Measurements from ENCODE around the gene MTCL1.

Gene MTCL1

DNA sequence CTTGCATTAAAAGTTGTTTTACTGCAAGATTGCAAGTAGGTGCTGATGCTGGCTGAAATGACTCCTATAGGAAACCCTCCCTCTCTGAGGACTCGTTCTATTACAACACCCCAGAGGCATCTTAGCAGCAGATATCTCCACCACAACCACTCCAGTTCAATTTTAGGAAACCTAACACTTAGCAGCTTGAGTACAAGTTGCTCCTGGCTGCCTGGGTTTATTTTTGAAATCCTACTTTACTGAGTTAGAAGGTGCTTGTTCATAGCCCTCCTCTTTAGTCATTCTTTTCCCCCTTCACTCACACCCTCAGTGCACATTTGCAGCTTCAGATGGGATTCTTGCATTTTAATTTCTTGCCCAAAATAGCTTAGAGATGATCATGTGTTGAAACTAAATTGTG lies 111.5 kb downstream of the MTCL1 start:
- DNase-seq = no peak

- DNase-seq = no peak
These were observed 113.6 kb downstream of the MTCL1 start for GRCh38 chr18:8818982-8819381.

- DNase-seq = no peak
These were observed 115.2 kb downstream of the MTCL1 start for GRCh38 chr18:8820396-8821082.

GRCh38 chr18:8821083-8821465 lies 115.7 kb downstream of the MTCL1 start:
- DNase-seq = no peak

DNA sequence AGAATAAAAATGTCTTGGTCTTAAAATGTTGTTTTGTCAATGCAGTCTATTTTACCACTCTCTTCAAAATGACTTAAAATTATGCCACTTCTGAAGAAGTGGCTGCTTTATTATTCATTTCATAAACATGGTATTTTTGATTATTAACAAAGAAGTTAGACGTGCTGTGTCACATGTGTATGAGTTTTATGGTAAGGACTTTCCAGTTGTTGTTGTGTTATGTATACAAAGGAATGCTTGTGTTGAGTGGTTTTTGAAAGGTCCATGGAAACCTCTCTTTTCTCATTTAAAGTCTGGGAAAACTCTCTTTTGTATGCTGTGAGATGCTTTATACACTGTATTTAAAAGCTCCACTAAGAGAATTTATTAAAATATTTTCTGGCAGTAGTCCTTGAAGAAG lies 116.2 kb downstream of the MTCL1 start:
- DNase-seq = no peak

- no peak for DNase-seq
These were observed 117.3 kb downstream of the MTCL1 start for GRCh38 chr18:8822643-8823042.

- no peak for DNase-seq
These were observed 118.2 kb downstream of the MTCL1 start for GRCh38 chr18:8823530-8823929.

GRCh38 chr18:8824846-8825245 lies 119.5 kb downstream of the MTCL1 start:
- no peak for DNase-seq

DNA sequence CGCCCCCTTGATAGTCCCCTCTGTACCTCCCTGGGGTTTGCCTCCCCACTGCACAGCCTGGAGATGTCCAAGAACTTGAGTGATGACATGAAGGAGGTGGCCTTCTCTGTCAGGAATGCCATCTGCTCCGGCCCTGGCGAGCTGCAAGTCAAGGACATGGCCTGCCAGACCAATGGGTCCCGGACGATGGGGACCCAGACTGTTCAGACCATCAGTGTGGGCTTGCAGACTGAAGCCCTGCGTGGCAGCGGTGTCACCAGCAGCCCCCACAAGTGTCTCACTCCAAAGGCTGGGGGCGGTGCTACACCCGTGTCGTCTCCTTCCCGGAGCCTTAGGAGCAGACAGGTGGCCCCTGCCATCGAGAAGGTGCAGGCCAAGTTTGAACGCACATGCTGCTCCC lies 119.9 kb downstream of the MTCL1 start:
- no peak for DNase-seq

DNA sequence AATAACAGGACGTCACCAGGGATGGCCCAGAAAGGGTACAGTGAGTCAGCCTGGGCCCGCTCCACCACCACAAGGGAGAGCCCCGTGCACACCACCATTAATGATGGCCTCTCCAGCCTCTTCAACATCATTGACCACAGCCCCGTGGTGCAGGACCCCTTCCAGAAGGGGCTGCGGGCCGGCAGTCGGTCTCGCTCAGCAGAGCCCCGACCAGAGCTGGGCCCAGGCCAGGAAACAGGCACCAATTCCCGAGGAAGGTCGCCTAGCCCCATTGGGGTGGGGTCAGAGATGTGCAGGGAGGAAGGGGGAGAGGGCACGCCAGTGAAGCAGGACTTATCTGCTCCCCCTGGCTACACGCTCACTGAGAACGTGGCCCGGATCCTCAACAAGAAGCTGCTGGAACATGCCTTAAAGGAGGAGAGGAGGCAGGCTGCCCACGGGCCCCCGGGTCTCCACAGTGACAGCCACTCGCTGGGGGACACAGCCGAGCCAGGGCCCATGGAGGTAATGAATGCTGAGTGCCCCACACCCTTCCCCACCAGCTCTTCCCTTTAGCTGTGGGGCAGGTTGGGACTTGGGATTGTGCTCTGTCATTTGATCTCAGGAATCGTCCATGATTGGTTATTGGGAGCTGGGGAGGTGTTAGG lies 120.5 kb downstream of the MTCL1 start:
- DNase-seq = no peak

DNA sequence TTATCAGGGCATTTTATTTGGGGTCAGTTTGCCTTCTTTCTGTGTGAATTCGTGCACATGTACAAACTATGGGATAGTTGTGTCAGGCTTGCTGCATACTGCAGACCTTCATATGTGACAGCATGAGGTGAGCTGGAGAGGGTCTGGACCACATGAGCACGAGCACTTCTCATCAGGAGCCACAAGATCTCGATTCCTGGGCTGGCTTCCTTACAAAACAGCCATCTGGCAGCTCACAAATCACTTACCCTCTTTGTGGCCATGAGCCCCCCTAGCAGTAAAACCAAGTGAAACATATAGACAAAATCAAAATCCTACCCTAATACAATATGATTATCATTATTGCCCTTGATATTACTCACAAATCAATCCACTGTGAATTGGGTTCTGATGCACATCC lies 121.2 kb downstream of the MTCL1 start:
- DNase-seq = no peak

GRCh38 chr18:8826971-8827370 lies 121.6 kb downstream of the MTCL1 start:
- no peak for DNase-seq

GRCh38 chr18:8828300-8828699 lies 122.9 kb downstream of the MTCL1 start:
- no peak for DNase-seq

DNA sequence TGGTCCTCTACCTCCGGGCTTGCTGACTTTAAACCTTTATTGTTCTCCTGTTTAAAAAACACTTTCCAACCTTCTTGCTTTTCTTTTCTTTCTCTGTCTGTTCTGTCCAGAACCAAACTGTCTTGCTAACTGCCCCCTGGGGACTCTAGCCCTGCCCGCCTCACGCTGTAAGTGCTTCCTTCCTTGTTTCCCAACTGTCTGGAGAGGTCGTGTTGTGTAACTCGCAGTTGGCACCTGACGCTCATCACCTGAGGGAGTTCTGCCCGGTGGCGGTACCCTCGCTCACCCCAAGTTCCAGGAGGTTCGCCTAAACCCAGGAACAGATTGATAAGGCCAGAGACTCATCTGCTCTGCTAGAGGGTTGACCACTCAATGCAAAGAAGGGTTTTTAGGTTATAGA lies 123.4 kb downstream of the MTCL1 start:
- DNase-seq = no peak

- no peak for DNase-seq
These were observed 125.0 kb downstream of the MTCL1 start for GRCh38 chr18:8830067-8831060.

GRCh38 chr18:8831112-8831511 lies 125.8 kb downstream of the MTCL1 start:
- no peak for DNase-seq

DNA sequence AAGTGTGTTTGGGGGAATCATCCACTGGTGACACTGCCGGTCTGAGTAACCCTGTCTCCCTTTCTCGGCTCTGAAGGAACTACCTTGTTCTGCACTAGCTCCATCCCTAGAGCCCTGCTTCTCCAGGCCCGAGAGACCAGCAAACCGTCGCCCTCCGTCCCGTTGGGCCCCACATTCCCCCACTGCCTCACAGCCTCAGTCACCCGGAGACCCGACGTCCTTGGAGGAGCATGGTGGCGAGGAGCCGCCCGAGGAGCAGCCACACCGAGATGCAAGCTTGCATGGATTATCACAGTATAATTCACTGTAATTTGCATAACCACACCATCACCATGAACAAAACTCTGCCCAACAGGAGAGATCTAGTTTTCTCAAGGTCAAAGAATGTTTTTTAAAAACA lies 126.2 kb downstream of the MTCL1 start:
- no peak for DNase-seq

DNA sequence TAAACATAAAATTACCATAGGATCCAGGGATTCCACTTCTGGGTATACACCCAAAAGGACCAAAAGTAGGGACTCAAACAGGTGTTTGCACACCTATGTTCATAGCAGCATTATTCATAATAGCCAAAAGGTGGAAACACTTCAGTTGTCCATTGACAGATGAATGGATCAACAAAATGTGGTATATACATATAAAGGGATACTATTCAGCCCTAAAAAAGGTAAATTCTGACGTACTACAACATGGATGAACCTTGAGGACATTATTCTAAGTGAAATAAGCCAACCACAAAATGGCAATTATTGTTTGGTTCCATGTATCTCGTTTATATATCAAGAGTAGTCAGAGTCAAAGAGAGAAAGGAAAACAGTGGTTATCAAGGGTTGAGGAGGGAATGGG lies 128.1 kb downstream of the MTCL1 start:
- DNase-seq = no peak

GRCh38 chr18:8834881-8835280 lies 129.5 kb downstream of the MTCL1 start:
- no peak for DNase-seq

DNA sequence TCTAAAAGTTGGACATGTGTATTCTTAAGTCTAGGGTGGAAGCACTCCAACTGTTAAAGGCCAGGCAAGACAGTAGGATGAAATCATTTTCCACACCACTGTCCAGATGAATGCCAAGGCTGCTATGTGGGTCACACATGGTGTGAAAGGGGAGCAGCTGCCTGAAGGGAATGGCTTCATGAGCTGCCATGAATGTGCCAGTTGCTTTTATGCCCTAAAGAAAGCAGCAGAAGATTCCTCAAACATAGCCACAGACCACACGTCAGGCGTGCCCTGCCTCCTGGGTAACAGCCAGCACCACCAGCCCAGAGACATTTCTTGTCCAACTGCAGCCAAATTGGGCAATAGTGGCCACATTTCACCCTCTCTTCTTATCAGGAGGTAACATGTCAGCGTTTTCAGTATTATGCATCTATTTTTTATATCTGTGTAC lies 130.2 kb downstream of the MTCL1 start:
- no peak for DNase-seq

DNA sequence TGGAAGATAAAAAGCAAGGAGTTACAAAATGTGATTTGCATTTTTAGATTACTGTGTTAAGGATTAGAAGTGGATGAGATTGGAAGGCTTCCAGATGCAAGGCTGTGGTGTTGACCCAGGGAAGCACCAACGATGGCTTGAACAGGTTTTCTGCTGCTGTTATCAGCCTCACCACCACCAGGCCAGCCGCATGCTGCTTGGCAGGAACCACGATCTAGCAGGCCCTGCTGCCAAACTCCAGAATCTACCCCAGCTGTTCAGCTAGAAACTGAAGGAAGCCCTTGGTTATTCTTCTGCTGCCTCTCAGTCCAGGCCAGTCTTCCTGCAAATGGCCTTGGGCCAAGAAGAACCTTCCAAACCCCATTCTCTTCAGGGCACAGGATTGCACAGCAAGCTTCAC lies 133.9 kb downstream of the MTCL1 start:
- DNase-seq = no peak

- DNase-seq = no peak
These were observed 136.6 kb downstream of the MTCL1 start for GRCh38 chr18:8841781-8842485.

DNA sequence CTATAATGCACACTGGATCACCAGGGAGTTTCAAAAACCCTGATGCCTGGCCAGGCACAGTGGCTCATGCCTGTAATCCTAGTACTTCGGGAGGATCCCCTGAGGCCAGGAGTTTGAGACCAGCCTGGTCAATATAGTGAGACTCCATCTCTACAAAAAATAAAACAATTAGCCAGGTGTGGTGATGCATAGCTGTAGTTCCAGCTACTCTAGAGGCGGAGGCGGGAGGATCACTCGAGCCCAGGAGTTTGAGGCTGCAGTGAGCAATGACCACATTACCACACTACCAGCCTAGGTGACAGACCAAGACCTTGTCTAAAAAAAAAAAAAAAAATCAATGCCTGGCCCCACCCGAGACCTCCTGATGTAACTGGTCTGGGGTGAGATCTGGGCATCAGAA lies 137.2 kb downstream of the MTCL1 start:
- DNase-seq = no peak
